ENCODE results near the gene NBAS.

The NBAS gene

DNA sequence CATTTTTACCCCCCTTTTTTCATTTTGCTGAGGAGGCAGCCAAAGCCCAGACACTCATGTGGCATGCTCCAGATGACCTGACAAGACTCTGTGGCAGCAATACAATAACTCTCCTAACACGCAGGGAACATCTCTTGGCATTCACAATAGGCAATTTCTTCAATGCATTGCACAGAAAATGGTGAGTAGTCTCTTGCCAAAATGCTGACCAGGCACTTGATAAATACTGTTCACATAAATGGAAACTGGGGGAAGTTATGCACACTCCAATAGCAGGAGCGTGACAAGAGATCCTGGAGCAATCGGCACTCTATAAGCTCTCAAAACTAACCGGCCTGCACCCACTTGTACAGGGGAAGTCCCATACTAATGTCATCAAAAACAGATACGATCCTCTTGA lies 66.3 kb downstream of the NBAS start:
- Histone ChIP-seq H3K4me2 (ENCODE audit: low read length) (no peak overlapping the region), H3K27ac (ENCODE audit: low read length) (no peak overlapping the region), H2AFZ (ENCODE audit: low read depth, low read length) (no peak overlapping the region), H3K9me3 (ENCODE audit: insufficient read depth, low read length) (no peaks in the 10 kb centered on the region), H3K4me1 (ENCODE audit: low read length) (no peaks in the 10 kb centered on the region), H3K79me2 (ENCODE audit: low read length) (no peaks in the 10 kb centered on the region), H4K20me1 (ENCODE audit: insufficient read depth, low read length) (no peaks in the 10 kb centered on the region), H3K4me3 (ENCODE audit: low read length) (no peak overlapping the region), H3K9ac (ENCODE audit: low read length) (no peak overlapping the region), H3K27me3 (ENCODE audit: low read depth, low read length) (no peaks in the 10 kb centered on the region), H3K36me3 (replicated peaks; ENCODE audit: low read depth, low read length) (peaks cover 5% of the 10 kb centered on the region)
- TF ChIP-seq, protein P1, sequence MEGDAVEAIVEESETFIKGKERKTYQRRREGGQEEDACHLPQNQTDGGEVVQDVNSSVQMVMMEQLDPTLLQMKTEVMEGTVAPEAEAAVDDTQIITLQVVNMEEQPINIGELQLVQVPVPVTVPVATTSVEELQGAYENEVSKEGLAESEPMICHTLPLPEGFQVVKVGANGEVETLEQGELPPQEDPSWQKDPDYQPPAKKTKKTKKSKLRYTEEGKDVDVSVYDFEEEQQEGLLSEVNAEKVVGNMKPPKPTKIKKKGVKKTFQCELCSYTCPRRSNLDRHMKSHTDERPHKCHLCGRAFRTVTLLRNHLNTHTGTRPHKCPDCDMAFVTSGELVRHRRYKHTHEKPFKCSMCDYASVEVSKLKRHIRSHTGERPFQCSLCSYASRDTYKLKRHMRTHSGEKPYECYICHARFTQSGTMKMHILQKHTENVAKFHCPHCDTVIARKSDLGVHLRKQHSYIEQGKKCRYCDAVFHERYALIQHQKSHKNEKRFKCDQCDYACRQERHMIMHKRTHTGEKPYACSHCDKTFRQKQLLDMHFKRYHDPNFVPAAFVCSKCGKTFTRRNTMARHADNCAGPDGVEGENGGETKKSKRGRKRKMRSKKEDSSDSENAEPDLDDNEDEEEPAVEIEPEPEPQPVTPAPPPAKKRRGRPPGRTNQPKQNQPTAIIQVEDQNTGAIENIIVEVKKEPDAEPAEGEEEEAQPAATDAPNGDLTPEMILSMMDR (IDR thresholded peaks at IDR 0.05; ENCODE audit: low read depth, low read length), result no peak
- TF ChIP-seq EZH2phosphoT487 (IDR thresholded peaks at IDR 0.05; ENCODE audit: low read depth), result no peak

DNA sequence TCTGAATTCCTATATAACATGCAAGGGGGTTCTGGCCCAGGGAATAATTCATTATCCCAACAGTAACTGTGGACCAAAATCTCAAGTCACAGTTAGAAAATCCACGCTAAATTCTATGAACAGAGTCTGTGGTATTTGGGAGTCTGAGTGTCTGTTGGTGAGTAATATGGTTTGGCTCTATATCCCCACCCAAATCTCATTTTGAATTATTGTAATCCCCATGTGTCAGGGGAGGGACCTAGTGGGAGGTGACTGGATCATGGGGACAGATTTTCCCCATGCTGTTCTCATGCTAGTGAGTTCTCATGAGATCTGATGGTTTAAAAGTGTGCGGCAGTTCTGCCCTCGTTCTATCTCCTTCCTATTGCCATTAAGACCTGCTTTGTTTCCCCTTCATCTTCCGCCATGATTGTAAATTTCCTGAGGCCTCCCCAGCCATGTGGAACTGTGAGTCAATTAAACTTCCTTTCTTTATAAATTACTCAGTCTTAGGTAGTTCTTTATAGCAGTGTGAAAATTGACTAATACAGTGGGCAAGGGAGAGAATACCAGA lies 68.3 kb downstream of the NBAS start:
- Histone ChIP-seq H3K9me3 (ENCODE audit: insufficient read depth, low read length) (no peaks in the 10 kb centered on the region), H3K79me2 (ENCODE audit: low read length) (no peaks in the 10 kb centered on the region), H4K20me1 (ENCODE audit: insufficient read depth, low read length) (no peaks in the 10 kb centered on the region), H3K9ac (ENCODE audit: low read length) (no peak overlapping the region), H3K4me3 (ENCODE audit: low read length) (no peak overlapping the region), H3K27ac (ENCODE audit: low read length) (no peak overlapping the region), H2AFZ (ENCODE audit: low read depth, low read length) (no peak overlapping the region), H3K4me1 (ENCODE audit: low read length) (no peaks in the 10 kb centered on the region), H3K27me3 (ENCODE audit: low read depth, low read length) (no peaks in the 10 kb centered on the region), H3K4me2 (ENCODE audit: low read length) (no peak overlapping the region), H3K36me3 (replicated peaks; ENCODE audit: low read depth, low read length) (peaks cover 2% of the 10 kb centered on the region)
- no peak for TF ChIP-seq EZH2phosphoT487 (IDR thresholded peaks at IDR 0.05; ENCODE audit: low read depth)
- TF ChIP-seq, protein P1 (IDR thresholded peaks at IDR 0.05; ENCODE audit: low read depth, low read length), result no peak

DNA sequence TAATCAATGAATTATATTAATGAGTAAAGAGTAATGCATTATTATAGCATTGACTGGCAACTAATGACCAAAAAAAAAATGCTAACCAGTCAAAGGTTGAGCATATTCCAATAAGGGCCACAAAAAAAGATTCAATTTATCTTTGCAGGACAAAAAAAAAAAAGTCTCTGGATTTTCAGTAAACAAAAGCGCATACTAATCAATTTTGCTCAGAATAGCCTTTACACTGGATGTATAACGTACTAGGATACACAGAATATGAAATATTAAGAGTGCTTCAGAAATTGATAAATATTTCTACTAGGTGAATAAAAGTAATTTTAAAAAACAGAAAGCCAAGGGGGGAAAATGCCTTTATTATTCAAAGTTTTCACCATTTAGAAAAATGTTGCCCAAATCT lies 74.4 kb downstream of the NBAS start:
- no peak for TF ChIP-seq EZH2phosphoT487 (IDR thresholded peaks at IDR 0.05; ENCODE audit: low read depth)
- TF ChIP-seq, protein P1 (IDR thresholded peaks at IDR 0.05; ENCODE audit: low read depth, low read length), result no peak
- no peaks in the 10 kb centered on the region for H3K79me2 ChIP-seq (ENCODE audit: low read length)
- H3K27ac ChIP-seq (ENCODE audit: low read length), result no peak overlapping the region
- no peaks in the 10 kb centered on the region for H3K27me3 ChIP-seq (ENCODE audit: low read depth, low read length)
- no peak overlapping the region for H3K4me3 ChIP-seq (ENCODE audit: low read length)
- no peak overlapping the region for H2AFZ ChIP-seq (ENCODE audit: low read depth, low read length)
- no peaks in the 10 kb centered on the region for H3K9me3 ChIP-seq (ENCODE audit: insufficient read depth, low read length)
- no peaks in the 10 kb centered on the region for H4K20me1 ChIP-seq (ENCODE audit: insufficient read depth, low read length)
- H3K4me1 ChIP-seq (ENCODE audit: low read length), result no peaks in the 10 kb centered on the region
- H3K36me3 ChIP-seq (replicated peaks; ENCODE audit: low read depth, low read length), result peaks cover 18% of the 10 kb centered on the region
- no peak overlapping the region for H3K9ac ChIP-seq (ENCODE audit: low read length)
- no peak overlapping the region for H3K4me2 ChIP-seq (ENCODE audit: low read length)

DNA sequence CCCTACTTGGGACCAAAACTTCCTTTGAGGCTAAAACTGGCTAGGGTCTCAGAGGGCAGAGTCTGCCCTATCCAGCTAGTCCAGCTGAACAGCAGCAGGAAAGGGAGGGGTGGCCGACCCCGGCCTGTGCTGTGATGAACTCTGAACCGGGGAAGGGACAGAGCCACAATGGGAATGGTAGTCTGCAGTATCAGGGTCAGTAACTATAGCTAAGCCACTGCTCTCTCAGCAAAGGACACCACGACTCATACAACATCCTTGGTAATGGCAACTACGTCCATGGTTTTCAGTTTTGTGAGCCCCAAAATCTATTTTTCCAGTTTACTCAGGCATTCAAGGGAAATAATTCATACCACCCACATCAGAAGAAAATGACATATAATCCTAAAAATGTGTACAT lies 75.2 kb downstream of the NBAS start:
- Histone ChIP-seq H3K9ac (ENCODE audit: low read length) (no peak overlapping the region), H3K4me3 (ENCODE audit: low read length) (no peak overlapping the region), H3K4me1 (ENCODE audit: low read length) (no peaks in the 10 kb centered on the region), H4K20me1 (ENCODE audit: insufficient read depth, low read length) (no peaks in the 10 kb centered on the region), H3K27me3 (ENCODE audit: low read depth, low read length) (no peaks in the 10 kb centered on the region), H3K9me3 (ENCODE audit: insufficient read depth, low read length) (no peaks in the 10 kb centered on the region), H3K27ac (ENCODE audit: low read length) (no peak overlapping the region), H3K36me3 (replicated peaks; ENCODE audit: low read depth, low read length) (peaks cover 18% of the 10 kb centered on the region), H3K79me2 (ENCODE audit: low read length) (no peaks in the 10 kb centered on the region), H3K4me2 (ENCODE audit: low read length) (no peak overlapping the region), H2AFZ (ENCODE audit: low read depth, low read length) (no peak overlapping the region)
- TF ChIP-seq, protein P1 (IDR thresholded peaks at IDR 0.05; ENCODE audit: low read depth, low read length), result no peak
- TF ChIP-seq EZH2phosphoT487 (IDR thresholded peaks at IDR 0.05; ENCODE audit: low read depth), result no peak
